K562 (cell line): ENCODE measurements around the gene ANKRD65. TPM values are rescaled to one million over a fixed set of nuclear protein-coding genes. Genes with fewer than 3 reads are reported as not detected.

ENCODE experiments used
- CCNT2 ChIP-seq: IDR thresholded peaks from 2 replicates; pipeline ENCODE4 v1.6.1; 2011; ENCODE audit warnings: borderline replicate concordance, low read depth, mild to moderate bottlenecking, moderate library complexity, mixed read lengths, low read length; ENCODE audit not compliant: insufficient read length; ENCODE audit errors: extremely low read depth
- CXXC5 ChIP-seq: fragments of 250-450 bp; sonication (Bioruptor Pico); IDR thresholded peaks from 2 replicates; pipeline ENCODE4 v1.8.0; 2022; ENCODE audit warnings: inconsistent platforms, mild to moderate bottlenecking, moderate library complexity
- DACH1 ChIP-seq: fragments of 450-650 bp; IDR thresholded peaks from 2 replicates; pipeline ENCODE4 v1.6.1; 2018; ENCODE audit not compliant: partially characterized antibody
- DMBX1 ChIP-seq: fragments of 250-450 bp; sonication (Bioruptor Pico); IDR thresholded peaks from 2 replicates; pipeline ENCODE4 v1.8.0; 2022; ENCODE audit warnings: inconsistent platforms, mild to moderate bottlenecking, moderate library complexity, borderline replicate concordance
- FIP1L1 ChIP-seq: fragments of 200-400 bp; formaldehyde crosslinking; IDR thresholded peaks from 2 replicates; pipeline ENCODE4 v1.6.1; 2018; ENCODE audit warnings: mild to moderate bottlenecking, low read depth, low read length; ENCODE audit not compliant: poor library complexity, severe bottlenecking
- FOXA3 ChIP-seq, 2 experiments: fragments of 450-650 bp in 1 of 2; sonication (generic) in 1 of 2; formaldehyde crosslinking; IDR thresholded peaks in 1 of 2; conservative IDR thresholded peaks in 1 of 2; 2 replicates each; pipeline versions ENCODE4 v1.4.0 to v1.8.0; 2020 to 2022; ENCODE audit warnings: mild to moderate bottlenecking in 2 of 2, missing genetic modification reagents in 1 of 2
- IFI16 ChIP-seq: fragments of 250-450 bp; sonication (Bioruptor Pico); IDR thresholded peaks from 2 replicates; pipeline ENCODE4 v2.1.2; 2022; ENCODE audit warnings: mild to moderate bottlenecking, inconsistent platforms
- JUND ChIP-seq, 2 experiments: IDR thresholded peaks; 2 replicates in 1 of 2; 3 replicates in 1 of 2; pipeline ENCODE4 v1.6.1; 2011; ENCODE audit warnings: borderline replicate concordance in 2 of 2, low read depth in 2 of 2, low read length in 2 of 2, improper control_type of control experiment in 1 of 2, missing biosample characterization in 1 of 2, missing genetic modification characterization in 1 of 2, missing genetic modification reagents in 1 of 2
- MYC ChIP-seq, 2 experiments: fragments of 250-450 bp in 1 of 2; sonication (Bioruptor Pico) in 1 of 2; IDR thresholded peaks; 2 replicates each; pipeline versions ENCODE4 v1.5.1 to v1.6.1; 2012 to 2021; ENCODE audit warnings: low read depth in 2 of 2, borderline replicate concordance in 1 of 2, improper control_type of control experiment in 1 of 2, low read length in 1 of 2, mild to moderate bottlenecking in 1 of 2, moderate library complexity in 1 of 2
- PCBP1 ChIP-seq: fragments of 200-400 bp; formaldehyde crosslinking; IDR thresholded peaks from 2 replicates; pipeline ENCODE4 v1.6.1; 2018; ENCODE audit warnings: mild to moderate bottlenecking, low read depth, low read length; ENCODE audit not compliant: poor library complexity, severe bottlenecking
- SP2 ChIP-seq: IDR thresholded peaks from 2 replicates; pipeline ENCODE4 v1.6.1; 2011; ENCODE audit warnings: mild to moderate bottlenecking, low read depth, low read length, moderate library complexity; ENCODE audit not compliant: poor library complexity, severe bottlenecking; ENCODE audit errors: extremely low read depth
- TARDBP ChIP-seq: fragments of 450-650 bp; IDR thresholded peaks from 2 replicates; pipeline ENCODE4 v1.6.1; 2016
- TEAD1 ChIP-seq, 2 experiments: fragments of 450-650 bp in 1 of 2; sonication (generic) in 1 of 2; formaldehyde crosslinking; IDR thresholded peaks; 2 replicates each; pipeline versions ENCODE4 v1.4.0 to v1.8.0; 2020 to 2022; ENCODE audit warnings: mild to moderate bottlenecking in 2 of 2, missing genetic modification reagents in 1 of 2
- THRAP3 ChIP-seq: fragments of 450-650 bp; IDR thresholded peaks from 2 replicates; pipeline ENCODE4 v1.6.1; 2016; ENCODE audit warnings: mild to moderate bottlenecking, inconsistent platforms, borderline replicate concordance
- ZBTB9 ChIP-seq: fragments of 450-650 bp; formaldehyde crosslinking; IDR thresholded peaks from 2 replicates; pipeline ENCODE4 v1.4.0; 2020; ENCODE audit warnings: mild to moderate bottlenecking, moderate library complexity
- ZFP1 ChIP-seq: fragments of 450-650 bp; formaldehyde crosslinking; IDR thresholded peaks from 2 replicates; pipeline ENCODE4 v1.4.0; 2020; ENCODE audit warnings: mild to moderate bottlenecking, mixed read lengths
- ZNF124 ChIP-seq: sonication (generic); formaldehyde crosslinking; IDR thresholded peaks from 2 replicates; pipeline ENCODE4 v1.8.1; 2022; ENCODE audit warnings: missing genetic modification reagents
- polyA plus RNA-seq, 8 experiments: library from polyadenylated mRNA; depleted of rRNA in 4 of 8; stranded (reverse) in 5 of 8; unstranded in 3 of 8; fragments of >200 nt; fragmentation: Nextera tagmentation in 2 of 8; fragmentation: Illumina TruSeq in 1 of 8; extraction: Ambion mirVana in 2 of 8; extraction: Trizol in 1 of 8; gene quantifications; 2 replicates each; pipeline versions ENCODE4 v1.2.1 to v1.2.3, GENCODE V29; 2011 to 2014; ENCODE audit warnings: inconsistent platforms in 1 of 8, missing spikeins in 1 of 8
- total RNA-seq, 7 experiments: library from RNA; depleted of rRNA in 6 of 7; stranded (reverse); fragments of >200 nt in 6 of 7; fragmentation: Illumina TruSeq in 2 of 7; extraction: Trizol in 2 of 7; gene quantifications; 2 replicates each; pipeline versions ENCODE4 v1.2.1 to v1.2.3, GENCODE V29; 2011 to 2021; ENCODE audit warnings: low replicate concordance in 1 of 7
- TF ChIP-seq, protein P1 (sequence below): sonication (generic); formaldehyde crosslinking; IDR thresholded peaks from 2 replicates; pipeline ENCODE4 v1.8.1; 2022; ENCODE audit warnings: missing genetic modification reagents
- TF ChIP-seq, protein P2 (sequence below): fragments of 150-350 bp; conservative IDR thresholded peaks from 2 replicates; pipeline ENCODE4 v1.6.1; 2014; ENCODE audit warnings: low read length
- TF ChIP-seq, protein P3 (sequence below): sonication (generic); formaldehyde crosslinking; IDR thresholded peaks from 2 replicates; pipeline ENCODE4 v1.8.1; 2023; ENCODE audit warnings: mild to moderate bottlenecking, missing genetic modification reagents

ANKRD65 gene
- total and polyA plus RNA-seq, 9 of the 15 experiments (the other 6 are each of a cell fraction or from before 2014, with no cell fraction given), result not detected

- TF ChIP-seq PCBP1, result no peak
- TF ChIP-seq, protein P1, sequence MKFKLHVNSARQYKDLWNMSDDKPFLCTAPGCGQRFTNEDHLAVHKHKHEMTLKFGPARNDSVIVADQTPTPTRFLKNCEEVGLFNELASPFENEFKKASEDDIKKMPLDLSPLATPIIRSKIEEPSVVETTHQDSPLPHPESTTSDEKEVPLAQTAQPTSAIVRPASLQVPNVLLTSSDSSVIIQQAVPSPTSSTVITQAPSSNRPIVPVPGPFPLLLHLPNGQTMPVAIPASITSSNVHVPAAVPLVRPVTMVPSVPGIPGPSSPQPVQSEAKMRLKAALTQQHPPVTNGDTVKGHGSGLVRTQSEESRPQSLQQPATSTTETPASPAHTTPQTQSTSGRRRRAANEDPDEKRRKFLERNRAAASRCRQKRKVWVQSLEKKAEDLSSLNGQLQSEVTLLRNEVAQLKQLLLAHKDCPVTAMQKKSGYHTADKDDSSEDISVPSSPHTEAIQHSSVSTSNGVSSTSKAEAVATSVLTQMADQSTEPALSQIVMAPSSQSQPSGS (CRISPR knock-in tag), result no peak
- TF ChIP-seq JUND (IDR thresholded peaks at IDR 0.05; ENCODE audit: borderline replicate concordance, low read depth, low read length), result 0 out of 2 replicates have a peak, but pooled peaks have one; percentile 37
- no peak for TF ChIP-seq JUND (tag; IDR thresholded peaks at IDR 0.05; ENCODE audit: borderline replicate concordance, low read depth, low read length)
- TF ChIP-seq THRAP3, result no peak
- TF ChIP-seq, protein P2, sequence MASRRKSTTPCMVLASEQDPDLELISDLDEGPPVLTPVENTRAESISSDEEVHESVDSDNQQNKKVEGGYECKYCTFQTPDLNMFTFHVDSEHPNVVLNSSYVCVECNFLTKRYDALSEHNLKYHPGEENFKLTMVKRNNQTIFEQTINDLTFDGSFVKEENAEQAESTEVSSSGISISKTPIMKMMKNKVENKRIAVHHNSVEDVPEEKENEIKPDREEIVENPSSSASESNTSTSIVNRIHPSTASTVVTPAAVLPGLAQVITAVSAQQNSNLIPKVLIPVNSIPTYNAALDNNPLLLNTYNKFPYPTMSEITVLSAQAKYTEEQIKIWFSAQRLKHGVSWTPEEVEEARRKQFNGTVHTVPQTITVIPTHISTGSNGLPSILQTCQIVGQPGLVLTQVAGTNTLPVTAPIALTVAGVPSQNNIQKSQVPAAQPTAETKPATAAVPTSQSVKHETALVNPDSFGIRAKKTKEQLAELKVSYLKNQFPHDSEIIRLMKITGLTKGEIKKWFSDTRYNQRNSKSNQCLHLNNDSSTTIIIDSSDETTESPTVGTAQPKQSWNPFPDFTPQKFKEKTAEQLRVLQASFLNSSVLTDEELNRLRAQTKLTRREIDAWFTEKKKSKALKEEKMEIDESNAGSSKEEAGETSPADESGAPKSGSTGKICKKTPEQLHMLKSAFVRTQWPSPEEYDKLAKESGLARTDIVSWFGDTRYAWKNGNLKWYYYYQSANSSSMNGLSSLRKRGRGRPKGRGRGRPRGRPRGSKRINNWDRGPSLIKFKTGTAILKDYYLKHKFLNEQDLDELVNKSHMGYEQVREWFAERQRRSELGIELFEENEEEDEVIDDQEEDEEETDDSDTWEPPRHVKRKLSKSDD, result no peak
- no peak for TF ChIP-seq IFI16 (CRISPR knock-in tag)
- no peak for TF ChIP-seq ZNF124
- TF ChIP-seq MYC (IDR thresholded peaks at IDR 0.05; ENCODE audit: low read depth, low read length), result no peak
- TF ChIP-seq MYC (CRISPR knock-in tag; IDR thresholded peaks at IDR 0.05; ENCODE audit: borderline replicate concordance, low read depth), result no peak
- no peak for TF ChIP-seq CXXC5 (CRISPR knock-in tag)
- peak in 1 of 2 experiments; percentile 51; a peak in 2 of 4 replicates for TF ChIP-seq FOXA3 (CRISPR knock-in tag; conservative IDR thresholded peaks at IDR 0.05 in 1 of 2, IDR thresholded peaks at IDR 0.05 in 1 of 2)
- peak in 1 of 2 experiments; percentile 47; a peak in 1 of 4 replicates for TF ChIP-seq TEAD1 (CRISPR knock-in tag; IDR thresholded peaks at IDR 0.05)
- no peak for TF ChIP-seq FIP1L1
- TF ChIP-seq TARDBP, result no peak
- TF ChIP-seq, protein P3, sequence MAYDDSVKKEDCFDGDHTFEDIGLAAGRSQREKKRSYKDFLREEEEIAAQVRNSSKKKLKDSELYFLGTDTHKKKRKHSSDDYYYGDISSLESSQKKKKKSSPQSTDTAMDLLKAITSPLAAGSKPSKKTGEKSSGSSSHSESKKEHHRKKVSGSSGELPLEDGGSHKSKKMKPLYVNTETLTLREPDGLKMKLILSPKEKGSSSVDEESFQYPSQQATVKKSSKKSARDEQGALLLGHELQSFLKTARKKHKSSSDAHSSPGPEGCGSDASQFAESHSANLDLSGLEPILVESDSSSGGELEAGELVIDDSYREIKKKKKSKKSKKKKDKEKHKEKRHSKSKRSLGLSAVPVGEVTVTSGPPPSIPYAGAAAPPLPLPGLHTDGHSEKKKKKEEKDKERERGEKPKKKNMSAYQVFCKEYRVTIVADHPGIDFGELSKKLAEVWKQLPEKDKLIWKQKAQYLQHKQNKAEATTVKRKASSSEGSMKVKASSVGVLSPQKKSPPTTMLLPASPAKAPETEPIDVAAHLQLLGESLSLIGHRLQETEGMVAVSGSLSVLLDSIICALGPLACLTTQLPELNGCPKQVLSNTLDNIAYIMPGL, result no peak
- TF ChIP-seq DACH1, result no peak
- TF ChIP-seq SP2, result no peak
- no peak for TF ChIP-seq ZBTB9
- TF ChIP-seq CCNT2, result no peak
- no peak for TF ChIP-seq DMBX1 (CRISPR knock-in tag)
- TF ChIP-seq ZFP1 (CRISPR knock-in tag), result no peak
These were observed 12.7 kb upstream of the ANKRD65 start (continued) for GRCh38 chr1:1433804-1434130.
